HFF-Myc (cell line): ENCODE data around the gene NSG1.
"Not testable (repeated sequence)": the region's sequence is repeated elsewhere in the genome, so short reads cannot be mapped to it uniquely, and the experiment has no call there.

Source experiments
- DNase-seq: peaks from one replicate; pipeline ENCODE4 v3.0.0-alpha.2; 2011; ENCODE audit warnings: low read depth; ENCODE audit errors: extremely low read depth
- H3K4me3 ChIP-seq: replicated peaks from 2 replicates; pipeline ENCODE4 v1.5.1; 2011; ENCODE audit warnings: low read depth, mild to moderate bottlenecking, control low read depth, low read length
- TF ChIP-seq, protein P1 (sequence below): IDR thresholded peaks from 2 replicates; pipeline ENCODE4 v1.5.1; 2012; ENCODE audit warnings: mild to moderate bottlenecking, low read depth, low read length, control low read depth; ENCODE audit errors: missing control alignments

Gene NSG1

DNA sequence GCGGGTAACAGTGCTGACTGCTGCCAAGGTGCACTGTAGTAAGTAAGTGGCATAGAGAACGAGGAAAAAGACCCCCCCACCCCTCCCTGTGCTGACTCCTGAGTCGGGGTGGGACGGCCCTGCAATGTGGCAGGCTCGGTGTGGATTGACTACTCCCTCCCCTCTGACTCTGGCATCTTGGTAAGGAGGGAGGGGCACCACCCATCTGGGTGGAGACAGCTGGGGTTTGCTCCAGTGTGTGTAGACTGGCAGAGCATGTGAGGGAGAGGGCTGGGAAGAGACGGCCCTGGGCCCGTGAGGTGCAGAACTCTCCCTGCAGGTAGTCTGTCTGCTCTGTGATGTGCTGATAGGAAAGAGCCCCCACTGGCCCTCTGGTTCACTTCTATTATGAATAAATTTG is 31.0 kb downstream of the NSG1 start:
- no peak overlapping the region for H3K4me3 ChIP-seq
- TF ChIP-seq, protein P1, sequence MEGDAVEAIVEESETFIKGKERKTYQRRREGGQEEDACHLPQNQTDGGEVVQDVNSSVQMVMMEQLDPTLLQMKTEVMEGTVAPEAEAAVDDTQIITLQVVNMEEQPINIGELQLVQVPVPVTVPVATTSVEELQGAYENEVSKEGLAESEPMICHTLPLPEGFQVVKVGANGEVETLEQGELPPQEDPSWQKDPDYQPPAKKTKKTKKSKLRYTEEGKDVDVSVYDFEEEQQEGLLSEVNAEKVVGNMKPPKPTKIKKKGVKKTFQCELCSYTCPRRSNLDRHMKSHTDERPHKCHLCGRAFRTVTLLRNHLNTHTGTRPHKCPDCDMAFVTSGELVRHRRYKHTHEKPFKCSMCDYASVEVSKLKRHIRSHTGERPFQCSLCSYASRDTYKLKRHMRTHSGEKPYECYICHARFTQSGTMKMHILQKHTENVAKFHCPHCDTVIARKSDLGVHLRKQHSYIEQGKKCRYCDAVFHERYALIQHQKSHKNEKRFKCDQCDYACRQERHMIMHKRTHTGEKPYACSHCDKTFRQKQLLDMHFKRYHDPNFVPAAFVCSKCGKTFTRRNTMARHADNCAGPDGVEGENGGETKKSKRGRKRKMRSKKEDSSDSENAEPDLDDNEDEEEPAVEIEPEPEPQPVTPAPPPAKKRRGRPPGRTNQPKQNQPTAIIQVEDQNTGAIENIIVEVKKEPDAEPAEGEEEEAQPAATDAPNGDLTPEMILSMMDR: no peak
- DNase-seq: no peak

DNA sequence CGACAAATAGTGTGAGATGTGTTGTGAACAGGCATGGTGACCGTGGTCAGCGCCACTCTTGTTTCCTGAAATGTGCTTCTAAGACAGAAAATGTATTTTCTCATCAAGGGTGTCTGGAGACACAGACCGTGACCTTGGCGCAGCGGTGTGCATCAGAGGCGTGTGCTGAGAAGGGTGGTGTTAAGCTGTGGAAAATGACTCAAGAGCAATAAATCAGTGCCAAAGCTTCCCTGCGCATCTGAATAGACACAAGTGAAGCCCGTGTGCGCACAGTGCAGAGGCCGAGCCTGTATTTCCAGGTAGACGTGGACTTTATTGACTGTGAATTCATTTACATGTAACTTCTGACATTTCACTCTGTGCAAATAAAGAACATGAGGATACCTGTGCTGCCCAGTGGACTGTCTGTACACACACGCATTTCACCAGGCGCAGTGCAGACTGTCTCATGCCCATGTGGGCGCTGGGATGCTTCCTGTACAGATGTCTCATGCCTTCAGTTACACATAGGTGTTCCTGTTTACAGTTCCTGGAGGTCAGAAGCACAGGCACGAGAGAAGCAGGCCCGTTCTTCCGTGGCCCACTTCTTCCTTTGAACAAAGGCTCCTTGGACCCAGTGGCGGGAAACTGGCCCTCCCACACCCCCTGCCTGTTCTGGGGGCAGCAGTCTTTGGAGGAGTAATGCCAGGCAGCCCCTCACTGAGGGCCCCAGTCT is 31.9 kb downstream of the NSG1 start:
- no peak for DNase-seq
- H3K4me3 ChIP-seq: no peak overlapping the region
- TF ChIP-seq, protein P1: no peak

DNA sequence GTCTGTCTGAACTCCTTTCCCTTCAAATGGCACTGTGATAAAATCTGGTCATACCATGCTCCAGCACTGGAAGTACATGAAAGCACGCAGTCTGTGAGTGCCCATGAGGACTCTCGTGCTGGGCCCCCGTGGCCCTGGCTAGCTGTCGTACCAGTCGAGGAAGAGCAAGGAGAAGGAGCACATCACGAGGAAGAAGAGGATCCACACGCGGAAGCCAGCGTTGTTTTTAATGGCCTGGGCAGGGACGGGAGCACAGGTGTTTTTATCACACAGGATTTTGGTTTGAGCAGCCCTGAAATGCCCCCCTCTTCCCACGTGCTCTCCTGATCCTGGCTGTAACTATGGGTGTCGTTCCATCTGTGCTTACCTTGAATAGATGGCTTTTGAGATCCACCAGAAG is 33.0 kb downstream of the NSG1 start:
- DNase-seq: no peak
- H3K4me3 ChIP-seq: no peak overlapping the region
- TF ChIP-seq, protein P1: no peak

DNA sequence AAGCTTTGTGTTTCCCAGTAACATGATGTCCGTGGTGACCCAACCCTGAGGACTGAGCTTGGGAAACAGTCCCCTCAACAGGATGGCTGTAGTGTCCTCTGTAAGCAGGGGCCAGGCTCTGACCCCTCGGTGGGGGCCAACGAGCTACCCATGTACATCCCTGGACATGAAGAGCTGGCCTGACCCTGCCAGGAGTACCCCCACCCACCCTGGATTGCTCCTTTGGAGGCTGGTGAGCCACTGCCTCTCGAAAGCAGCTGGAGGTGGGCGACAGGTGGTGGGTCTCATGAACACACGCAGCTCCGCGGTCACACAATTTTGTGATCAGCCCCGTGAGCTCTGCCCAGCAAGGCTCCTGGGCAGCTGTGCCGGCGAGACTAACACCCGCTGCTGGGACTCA is 33.5 kb downstream of the NSG1 start:
- no peak overlapping the region for H3K4me3 ChIP-seq
- DNase-seq: no peak
- TF ChIP-seq, protein P1: no peak

DNA sequence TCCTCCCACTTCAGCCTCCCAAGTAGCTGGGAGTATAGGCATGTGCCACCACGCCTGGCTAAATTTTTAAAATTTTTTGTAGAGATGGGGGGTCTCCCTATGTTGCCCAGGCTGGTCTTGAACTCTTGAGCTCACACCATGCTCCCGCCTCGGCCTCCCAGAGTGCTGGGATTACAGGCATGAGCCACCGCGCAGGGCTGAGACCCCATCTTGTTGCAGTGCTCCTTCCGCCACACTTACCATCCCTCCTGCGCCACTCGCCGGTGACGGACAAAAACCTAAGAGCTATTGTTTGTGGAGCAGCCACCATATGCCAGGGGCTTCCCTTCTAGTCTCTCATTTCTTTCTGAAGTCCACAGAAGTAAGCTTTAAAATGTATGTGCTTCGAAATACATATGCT is 34.5 kb downstream of the NSG1 start:
- no peak for DNase-seq
- no peak overlapping the region for H3K4me3 ChIP-seq
- TF ChIP-seq, protein P1: no peak

DNA sequence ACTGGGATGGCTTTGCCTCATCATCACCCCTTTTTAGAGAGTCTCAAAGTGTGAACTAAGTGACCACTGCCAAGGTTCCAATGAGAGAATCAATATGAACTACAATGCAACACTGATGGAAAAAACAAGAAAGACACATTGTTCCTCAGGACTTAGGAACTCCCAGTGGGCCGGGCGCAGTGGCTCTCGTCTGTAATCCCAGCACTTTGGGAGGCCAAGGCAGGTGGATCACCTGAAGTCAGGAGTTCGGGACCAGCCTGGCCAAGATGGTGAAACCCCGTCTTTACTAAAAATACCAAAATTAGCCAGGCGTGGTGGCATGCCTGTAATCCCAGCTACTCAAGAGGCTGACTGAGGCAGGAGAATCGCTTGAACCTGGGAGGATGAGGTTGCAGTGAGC is 35.2 kb downstream of the NSG1 start:
- DNase-seq, H3K4me3 ChIP-seq: not testable (repeated sequence)

DNA sequence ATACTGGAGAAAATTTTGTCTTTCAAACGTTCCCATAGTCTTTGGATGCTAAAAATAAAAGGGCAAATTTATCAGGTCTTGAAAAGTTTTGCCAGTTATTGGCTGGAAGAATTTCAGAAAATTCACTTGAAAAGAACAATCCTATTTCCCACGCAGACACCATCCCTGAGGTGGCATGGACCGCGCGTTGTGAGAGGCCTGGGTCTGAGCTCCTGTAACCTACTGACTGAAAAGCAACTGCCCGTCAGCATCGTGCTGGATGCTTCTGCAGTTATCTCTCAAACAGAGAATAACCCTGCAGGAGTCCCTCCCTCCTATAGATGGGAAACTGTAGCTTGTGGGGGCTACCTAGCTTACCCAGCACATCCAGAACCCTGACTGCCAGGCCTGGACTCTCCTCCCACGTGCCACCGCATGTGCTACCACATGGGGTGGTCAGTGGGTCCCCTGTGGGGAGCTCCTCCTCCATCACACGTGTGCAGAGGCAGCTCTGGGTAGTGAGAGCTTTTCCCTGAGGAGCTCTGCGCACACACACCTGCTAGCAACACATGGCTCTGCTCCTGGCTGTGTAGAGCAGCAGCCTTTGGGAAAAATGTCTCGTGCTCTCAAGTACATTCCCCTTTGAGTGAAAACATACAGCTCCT is 36.1 kb downstream of the NSG1 start:
- no peak for DNase-seq
- TF ChIP-seq, protein P1: no peak
- H3K4me3 ChIP-seq: no peak overlapping the region
